Skeletal muscle tissue (tissue), 4 donors: ENCODE results near the gene MCM10. TPM values are rescaled to one million over a fixed set of nuclear protein-coding genes. Genes with fewer than 3 reads are reported as not detected.

Experiments used
- H3K27ac ChIP-seq: one replicate; pipeline ENCODE4 v1.7.0; 2013; ENCODE audit warnings: mild to moderate bottlenecking, low read depth, low read length, inconsistent platforms
- H3K27me3 ChIP-seq, 3 donors: one replicate each; pipeline ENCODE4 v1.7.0; 2013; ENCODE audit warnings: low read length in 3 of 3; ENCODE audit not compliant: control insufficient read depth in 3 of 3, insufficient read depth in 3 of 3
- H3K36me3 ChIP-seq, 3 donors: one replicate each; pipeline ENCODE4 v1.7.0; 2013; ENCODE audit warnings: low read length in 3 of 3; ENCODE audit not compliant: control insufficient read depth in 3 of 3, insufficient read depth in 3 of 3
- H3K4me1 ChIP-seq, 3 donors: one replicate each; pipeline ENCODE4 v1.7.0; 2013; ENCODE audit warnings: low read length in 3 of 3, mild to moderate bottlenecking in 3 of 3; ENCODE audit not compliant: control insufficient read depth in 3 of 3, insufficient read depth in 3 of 3
- H3K4me3 ChIP-seq, 3 donors: one replicate each; pipeline ENCODE4 v1.7.0; 2013; ENCODE audit warnings: low read length in 3 of 3
- H3K9ac ChIP-seq, 3 donors: one replicate each; pipeline ENCODE4 v1.7.0; 2013; ENCODE audit warnings: low read length in 3 of 3, mild to moderate bottlenecking in 3 of 3, moderate library complexity in 2 of 3, low read depth in 1 of 3
- H3K9me3 ChIP-seq, 3 donors: one replicate each; pipeline ENCODE4 v1.7.0; 2013; ENCODE audit warnings: low read length in 3 of 3; ENCODE audit not compliant: control insufficient read depth in 3 of 3
- total RNA-seq: library from RNA; depleted of rRNA; stranded (reverse); fragments of >200 nt; gene quantifications from one replicate; pipeline ENCODE4 v1.2.3, GENCODE V29; 2014
- donor health status: Osteomylitis.

Gene MCM10
- total RNA-seq, 1 donor from 2014 or later, result 4.2 TPM

DNA sequence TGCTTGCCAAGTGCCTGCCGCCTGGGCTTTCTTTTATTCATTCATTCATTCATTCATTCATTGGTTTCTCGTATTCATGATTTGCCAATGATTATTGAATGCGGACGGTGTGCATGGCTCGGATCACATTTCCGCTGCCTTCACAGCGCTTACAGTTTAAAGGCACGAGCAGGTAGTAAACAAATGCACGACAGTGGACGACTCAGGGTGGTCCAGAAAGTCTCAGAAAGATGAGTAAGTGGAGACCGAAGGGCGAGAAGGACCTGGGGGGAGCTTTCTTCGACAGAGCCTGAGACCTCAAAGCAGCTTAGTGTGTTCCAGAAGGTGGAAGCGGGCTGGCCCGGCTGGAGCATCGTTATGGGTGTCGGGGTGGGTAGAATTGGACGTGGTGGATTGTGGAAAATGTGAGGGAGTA, 506 bp downstream of the MCM10 start:
- no peaks in the 10 kb centered on the region for H3K36me3 ChIP-seq
- peak overlapping the region; percentile 62 to 74 (median 69) for H3K4me3 ChIP-seq
- no peak overlapping the region for H3K27ac ChIP-seq
- H3K9ac ChIP-seq, result peak overlapping the region in 1 of 3 donors; percentile 40
- H3K9me3 ChIP-seq, result no peaks in the 10 kb centered on the region
- H3K27me3 ChIP-seq, result no peaks in the 10 kb centered on the region
- H3K4me1 ChIP-seq, result peaks cover 4 to 13% (median 8%) of the 10 kb centered on the region in 3 donors

DNA sequence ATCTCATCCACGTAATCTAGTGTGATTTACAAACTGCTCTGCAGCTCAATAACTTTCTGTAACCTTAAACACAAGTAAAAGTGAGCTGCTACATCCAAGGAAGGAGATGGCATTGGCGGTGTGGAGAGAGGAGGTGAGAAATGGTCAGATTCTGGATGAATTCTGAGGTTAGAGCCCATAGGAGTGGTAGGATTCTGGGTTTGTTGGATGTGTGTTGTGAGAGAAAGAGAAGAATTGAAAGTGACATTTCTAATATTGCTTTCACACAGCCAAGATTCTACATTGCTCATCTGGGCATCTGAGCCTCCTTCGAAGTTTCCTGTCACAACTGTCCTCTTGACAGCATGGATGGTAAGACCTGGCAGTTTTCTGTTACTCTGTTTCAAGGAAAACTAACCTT, 2.5 kb downstream of the MCM10 start:
- Histone ChIP-seq H3K27me3 (no peaks in the 10 kb centered on the region), H3K27ac (no peak overlapping the region), H3K9me3 (no peaks in the 10 kb centered on the region), H3K4me3 (no peak overlapping the region), H3K9ac (no peak overlapping the region), H3K36me3 (no peaks in the 10 kb centered on the region), H3K4me1 (peaks cover 4 to 13% (median 8%) of the 10 kb centered on the region in 3 donors)

DNA sequence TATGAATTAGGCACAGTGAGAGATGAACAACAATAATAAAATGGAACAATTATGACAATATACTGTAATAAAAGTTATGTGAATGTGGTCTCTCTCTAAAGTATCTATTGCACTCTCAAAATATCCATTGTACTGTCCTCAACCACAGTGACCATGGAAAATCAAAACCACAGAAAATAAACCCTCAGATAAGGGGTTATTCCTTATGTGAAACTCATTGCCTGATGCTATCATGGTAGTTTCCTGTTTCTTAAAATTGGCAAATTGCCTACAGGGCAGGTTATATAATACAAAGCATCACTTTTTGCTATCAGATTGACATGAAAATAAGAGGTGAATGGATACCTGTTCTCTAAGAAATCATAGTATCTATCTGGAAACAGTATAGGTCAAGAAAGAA, 3.8 kb downstream of the MCM10 start:
- Histone ChIP-seq H3K9ac (no peak overlapping the region), H3K4me1 (peaks cover 4 to 13% (median 8%) of the 10 kb centered on the region in 3 donors), H3K9me3 (no peaks in the 10 kb centered on the region), H3K4me3 (no peak overlapping the region), H3K27ac (no peak overlapping the region), H3K27me3 (no peaks in the 10 kb centered on the region), H3K36me3 (no peaks in the 10 kb centered on the region)

DNA sequence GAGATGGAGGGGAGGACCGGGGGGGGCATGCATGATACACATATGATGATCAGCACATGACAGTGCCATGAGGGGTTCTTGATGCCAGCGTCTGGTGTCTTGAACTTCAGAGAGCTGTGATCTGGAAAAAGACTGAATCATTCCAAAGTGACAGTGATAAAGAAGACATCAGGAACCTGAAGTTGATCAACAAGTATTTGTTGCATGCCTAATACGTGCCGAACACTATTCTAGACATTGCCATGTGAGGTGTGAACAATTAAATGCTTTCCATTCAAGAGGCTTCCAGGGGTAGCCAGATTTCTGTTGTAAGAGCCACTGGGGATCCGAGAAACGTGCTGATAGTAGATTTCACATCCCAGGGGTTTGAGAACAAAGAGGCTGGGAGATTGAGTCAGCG, 6.2 kb downstream of the MCM10 start:
- H3K9me3 ChIP-seq, result no peaks in the 10 kb centered on the region
- H3K9ac ChIP-seq, result no peak overlapping the region
- H3K4me3 ChIP-seq, result no peak overlapping the region
- no peaks in the 10 kb centered on the region for H3K4me1 ChIP-seq
- no peaks in the 10 kb centered on the region for H3K27me3 ChIP-seq
- H3K27ac ChIP-seq, result no peak overlapping the region
- no peaks in the 10 kb centered on the region for H3K36me3 ChIP-seq

DNA sequence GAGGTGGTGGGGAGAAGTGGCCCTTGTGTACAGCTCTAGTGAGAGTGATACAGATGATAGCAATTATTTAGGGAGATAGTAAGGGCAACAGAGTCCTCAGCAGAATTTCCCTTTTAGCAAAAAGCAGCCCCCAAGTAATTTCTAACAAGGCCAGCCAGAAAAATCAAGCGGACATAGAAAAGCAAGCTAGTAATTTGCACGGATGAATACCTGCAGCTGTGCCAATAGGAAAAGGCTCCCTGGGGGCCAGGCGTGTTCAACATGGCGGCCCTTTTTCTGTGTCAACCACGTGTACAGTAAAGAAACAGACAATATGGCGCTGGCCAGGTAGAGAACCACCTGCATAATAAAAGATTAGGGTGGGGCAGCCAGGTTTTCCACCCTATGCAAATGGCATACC, 7.4 kb downstream of the MCM10 start:
- no peak overlapping the region for H3K9ac ChIP-seq
- H3K4me3 ChIP-seq, result no peak overlapping the region
- H3K27ac ChIP-seq, result no peak overlapping the region
- H3K36me3 ChIP-seq, result no peaks in the 10 kb centered on the region
- no peaks in the 10 kb centered on the region for H3K4me1 ChIP-seq
- H3K27me3 ChIP-seq, result no peaks in the 10 kb centered on the region
- no peaks in the 10 kb centered on the region for H3K9me3 ChIP-seq

DNA sequence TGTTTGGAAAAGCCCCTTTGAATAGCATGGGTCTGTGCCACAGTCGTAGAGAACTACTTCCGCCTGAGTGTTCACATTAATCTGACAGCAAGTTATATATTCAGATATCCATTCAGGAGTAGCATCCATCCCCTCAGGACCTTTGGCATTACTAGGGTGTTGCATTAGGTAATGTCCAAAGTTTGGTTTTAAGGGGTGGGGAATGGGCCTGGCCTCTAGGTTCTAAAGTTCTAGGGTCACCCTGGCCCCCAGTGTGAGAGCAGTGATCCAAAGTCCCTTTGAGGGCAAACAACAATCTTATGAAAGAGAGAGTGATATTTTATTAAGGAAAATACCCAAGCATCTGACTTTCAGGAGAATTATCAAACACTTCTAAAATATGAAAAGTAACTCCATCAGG, 12.3 kb downstream of the MCM10 start:
- H3K9ac ChIP-seq, result no peak overlapping the region
- H3K4me1 ChIP-seq, result no peaks in the 10 kb centered on the region
- H3K4me3 ChIP-seq, result no peak overlapping the region
- no peaks in the 10 kb centered on the region for H3K9me3 ChIP-seq
- H3K27ac ChIP-seq, result no peak overlapping the region
- no peaks in the 10 kb centered on the region for H3K27me3 ChIP-seq
- no peaks in the 10 kb centered on the region for H3K36me3 ChIP-seq

DNA sequence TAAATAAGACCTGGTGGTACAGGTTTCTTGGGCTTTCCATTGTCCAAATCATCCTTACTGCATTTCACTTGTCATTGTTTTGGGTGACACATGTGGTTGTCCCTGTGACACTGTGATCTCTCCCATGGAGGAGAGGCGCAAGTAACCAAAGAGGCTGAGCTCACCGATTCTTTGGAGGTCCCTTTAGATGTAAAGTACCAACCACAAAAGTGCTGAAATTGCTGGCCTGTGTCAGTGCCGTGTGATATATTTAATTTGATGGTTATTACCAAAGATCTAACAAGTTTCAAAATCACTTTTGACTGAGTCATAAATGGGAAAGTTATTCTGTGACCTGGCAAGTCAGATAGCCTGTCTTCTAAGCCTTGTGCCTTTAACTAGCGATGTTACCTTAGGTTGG, 19.4 kb downstream of the MCM10 start:
- Histone ChIP-seq H3K4me1 (peaks cover 9 to 11% (median 11%) of the 10 kb centered on the region in 3 donors), H3K27ac (no peak overlapping the region), H3K9ac (no peak overlapping the region), H3K9me3 (no peaks in the 10 kb centered on the region), H3K4me3 (no peak overlapping the region), H3K27me3 (no peaks in the 10 kb centered on the region), H3K36me3 (no peaks in the 10 kb centered on the region)

DNA sequence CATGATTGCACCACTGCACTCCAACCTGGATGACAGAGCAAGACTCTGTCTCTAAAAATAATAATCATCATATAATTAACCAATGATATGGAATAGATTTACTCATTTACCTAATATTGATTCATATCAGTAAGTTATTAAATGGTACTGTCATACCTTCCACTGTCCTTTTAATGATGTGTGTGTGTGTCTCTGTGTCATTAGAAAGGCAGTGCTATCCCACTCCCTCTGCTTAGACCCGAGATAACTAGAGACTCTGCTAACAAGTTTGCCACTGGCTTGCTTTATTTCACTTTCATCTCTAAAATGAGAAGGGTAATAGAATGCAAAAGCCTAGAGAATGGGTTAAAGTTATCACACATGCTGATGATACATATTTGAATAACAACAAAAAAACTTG, 21.1 kb downstream of the MCM10 start:
- Histone ChIP-seq H3K4me1 (peaks cover 13 to 14% (median 13%) of the 10 kb centered on the region in 3 donors), H3K9me3 (no peaks in the 10 kb centered on the region), H3K9ac (no peak overlapping the region), H3K27me3 (no peaks in the 10 kb centered on the region), H3K36me3 (no peaks in the 10 kb centered on the region), H3K27ac (no peak overlapping the region), H3K4me3 (no peak overlapping the region)

DNA sequence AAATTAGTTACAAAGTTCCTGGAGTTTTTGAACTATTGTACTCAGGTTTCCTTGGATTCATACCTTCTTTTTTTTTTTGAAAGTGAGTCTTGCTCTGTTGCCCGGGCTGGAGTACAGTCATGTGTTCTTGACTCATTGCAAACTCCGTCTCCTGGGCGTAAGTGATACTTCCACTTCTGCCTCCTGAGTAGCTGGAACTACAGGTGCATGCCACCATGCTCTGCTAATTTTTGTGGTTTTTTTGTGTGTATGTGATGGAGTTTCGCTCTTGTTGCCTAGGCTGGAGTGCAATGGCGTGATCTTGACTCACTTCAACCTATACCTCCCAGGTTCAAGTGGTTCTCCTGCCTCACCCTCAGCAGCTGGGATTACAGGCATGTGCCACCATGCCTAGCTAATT, 22.3 kb downstream of the MCM10 start:
- no peaks in the 10 kb centered on the region for H3K27me3 ChIP-seq
- H3K4me3 ChIP-seq, result no peak overlapping the region
- H3K9ac ChIP-seq, result no peak overlapping the region
- no peaks in the 10 kb centered on the region for H3K9me3 ChIP-seq
- H3K27ac ChIP-seq, result no peak overlapping the region
- peaks cover 13 to 14% (median 13%) of the 10 kb centered on the region in 3 donors for H3K4me1 ChIP-seq
- H3K36me3 ChIP-seq, result no peaks in the 10 kb centered on the region

DNA sequence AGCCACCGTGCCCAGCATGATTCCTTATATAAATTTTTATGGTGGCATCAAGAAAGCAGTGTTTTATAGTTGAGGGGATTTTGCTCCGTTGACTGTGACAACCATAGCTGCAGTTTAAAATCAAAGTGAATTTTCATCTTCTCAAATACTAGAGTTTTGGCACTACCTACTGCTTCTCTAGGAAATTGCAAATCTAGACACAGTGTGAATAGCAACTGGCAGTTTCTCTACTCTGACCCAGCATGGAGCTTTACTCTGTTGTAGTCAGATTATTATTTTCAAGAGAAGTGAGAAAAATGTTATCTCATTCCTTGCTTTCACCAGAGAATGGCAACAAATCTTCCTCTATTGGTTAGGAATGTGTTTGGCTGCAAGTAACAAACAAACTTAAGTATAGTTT, 22.9 kb downstream of the MCM10 start:
- Histone ChIP-seq H3K36me3 (no peaks in the 10 kb centered on the region), H3K27ac (peak overlapping the region; percentile 42), H3K4me1 (peaks cover 13 to 14% (median 13%) of the 10 kb centered on the region in 3 donors), H3K4me3 (no peak overlapping the region), H3K9me3 (no peaks in the 10 kb centered on the region), H3K27me3 (no peaks in the 10 kb centered on the region), H3K9ac (no peak overlapping the region)
